ENCODE measurements around the gene SSTR4. TPM values are rescaled to one million over a fixed set of nuclear protein-coding genes. Genes with fewer than 3 reads are reported as not detected.
"Not testable (repeated sequence)": the region's sequence is repeated elsewhere in the genome, so short reads cannot be mapped to it uniquely, and the experiment has no call there.

Gene SSTR4
- total RNA-seq, 1 experiment from 2014 or later, result not detected

- H3K36me3 Mint-ChIP-seq (ENCODE audit: insufficient read depth, unreplicated experiment), result no peaks in the 10 kb centered on the region
- H3K27me3 Mint-ChIP-seq (ENCODE audit: insufficient read depth, unreplicated experiment), result no peaks in the 10 kb centered on the region
- no peak for DNase-seq (ENCODE audit: unreplicated experiment)
- H3K4me3 Mint-ChIP-seq (ENCODE audit: unreplicated experiment), result no peak overlapping the region
- intact Hi-C loops (cut with micrococcal nuclease), result no loop called here
- ChIA-PET CTCF (no interaction called here), POLR2A (interaction anchor here (0.7 to 1.1 kb wide), 2 partner anchors 10 to 119 kb away, joined by 3 to 4 read pairs; no protein-coding TSS in a partner anchor)
- no peaks in the 10 kb centered on the region for H3K9me3 Mint-ChIP-seq (ENCODE audit: unreplicated experiment)
- TF ChIP-seq CTCF (IDR thresholded peaks at IDR 0.05; ENCODE audit: unreplicated experiment), result no peak
- H3K4me1 Mint-ChIP-seq (ENCODE audit: insufficient read depth, unreplicated experiment), result peaks cover 15% of the 10 kb centered on the region
- H3K27ac Mint-ChIP-seq (ENCODE audit: low read depth, unreplicated experiment), result no peak overlapping the region
- no TSS peak for BruUV-seq (replicated peaks)
Measured at GRCh38 chr20:23024701-23025100, 10.4 kb upstream of the SSTR4 start.

- CTCF ChIA-PET, result interaction anchor here (0.7 kb wide), 1 partner anchor 220 kb away, joined by 3 read pairs; no protein-coding TSS in a partner anchor
- intact Hi-C loops (cut with micrococcal nuclease); H3K27me3 Mint-ChIP-seq (ENCODE audit: insufficient read depth, unreplicated experiment); H3K36me3 Mint-ChIP-seq (ENCODE audit: insufficient read depth, unreplicated experiment); H3K27ac Mint-ChIP-seq (ENCODE audit: low read depth, unreplicated experiment); BruUV-seq (replicated peaks); H3K9me3 Mint-ChIP-seq (ENCODE audit: unreplicated experiment); H3K4me3 Mint-ChIP-seq (ENCODE audit: unreplicated experiment): not testable (repeated sequence)
- H3K4me1 Mint-ChIP-seq (ENCODE audit: insufficient read depth, unreplicated experiment), result peaks cover 15% of the 10 kb centered on the region
- peak; percentile 33 for DNase-seq (ENCODE audit: unreplicated experiment)
- POLR2A ChIA-PET, result interaction anchor here (0.9 to 1.1 kb wide), 2 partner anchors 11 kb away, joined by 3 to 4 read pairs; no protein-coding TSS in a partner anchor
Measured at GRCh38 chr20:23025503-23025902, 9.6 kb upstream of the SSTR4 start.

- Mint-ChIP-seq H3K27me3 (ENCODE audit: insufficient read depth, unreplicated experiment) (no peaks in the 10 kb centered on the region), H3K9me3 (ENCODE audit: unreplicated experiment) (no peaks in the 10 kb centered on the region), H3K4me1 (ENCODE audit: insufficient read depth, unreplicated experiment) (peaks cover 5% of the 10 kb centered on the region), H3K27ac (ENCODE audit: low read depth, unreplicated experiment) (no peak overlapping the region), H3K4me3 (ENCODE audit: unreplicated experiment) (no peak overlapping the region), H3K36me3 (ENCODE audit: insufficient read depth, unreplicated experiment) (no peaks in the 10 kb centered on the region)
- TF ChIP-seq CTCF (IDR thresholded peaks at IDR 0.05; ENCODE audit: unreplicated experiment), result no peak
- intact Hi-C loops (cut with micrococcal nuclease), result no loop called here
- DNase-seq (ENCODE audit: unreplicated experiment), result no peak
- CTCF ChIA-PET, result interaction anchor here (0.8 kb wide), 1 partner anchor 288 kb away, joined by 3 read pairs; no protein-coding TSS in a partner anchor
- POLR2A ChIA-PET, result interaction anchor here (0.7 kb wide), 1 partner anchor 12 kb away, joined by 3 read pairs; no protein-coding TSS in a partner anchor
- BruUV-seq (replicated peaks), result no TSS peak
Measured at GRCh38 chr20:23027721-23028120, 7.4 kb upstream of the SSTR4 start.

- H3K27ac Mint-ChIP-seq (ENCODE audit: low read depth, unreplicated experiment), result no peak overlapping the region
Measured at GRCh38 chr20:23028392-23028791, 6.7 kb upstream of the SSTR4 start.

More at GRCh38 chr20:23028392-23028791, 6.7 kb upstream of the SSTR4 start:
- intact Hi-C loops (cut with micrococcal nuclease), result no loop called here
- no peak overlapping the region for H3K4me3 Mint-ChIP-seq (ENCODE audit: unreplicated experiment)
- no peak for TF ChIP-seq CTCF (IDR thresholded peaks at IDR 0.05; ENCODE audit: unreplicated experiment)
- no peaks in the 10 kb centered on the region for H3K27me3 Mint-ChIP-seq (ENCODE audit: insufficient read depth, unreplicated experiment)
- DNase-seq (ENCODE audit: unreplicated experiment), result no peak
- H3K9me3 Mint-ChIP-seq (ENCODE audit: unreplicated experiment), result no peaks in the 10 kb centered on the region
- ChIA-PET CTCF (interaction anchor here (0.7 to 0.8 kb wide), 2 partner anchors 288 to 1006 kb away, joined by 3 read pairs; no protein-coding TSS in a partner anchor), POLR2A (interaction anchor here (1.2 kb wide), 1 partner anchor 54 kb away, joined by 3 read pairs; no protein-coding TSS in a partner anchor)
- no peaks in the 10 kb centered on the region for H3K36me3 Mint-ChIP-seq (ENCODE audit: insufficient read depth, unreplicated experiment)
- BruUV-seq (replicated peaks), result no TSS peak
- H3K4me1 Mint-ChIP-seq (ENCODE audit: insufficient read depth, unreplicated experiment), result no peaks in the 10 kb centered on the region
